ENCODE data around the gene SNX15.
"Not testable (repeated sequence)": the region's sequence is repeated elsewhere in the genome, so short reads cannot be mapped to it uniquely, and the experiment has no call there.

The SNX15 gene, protein sequence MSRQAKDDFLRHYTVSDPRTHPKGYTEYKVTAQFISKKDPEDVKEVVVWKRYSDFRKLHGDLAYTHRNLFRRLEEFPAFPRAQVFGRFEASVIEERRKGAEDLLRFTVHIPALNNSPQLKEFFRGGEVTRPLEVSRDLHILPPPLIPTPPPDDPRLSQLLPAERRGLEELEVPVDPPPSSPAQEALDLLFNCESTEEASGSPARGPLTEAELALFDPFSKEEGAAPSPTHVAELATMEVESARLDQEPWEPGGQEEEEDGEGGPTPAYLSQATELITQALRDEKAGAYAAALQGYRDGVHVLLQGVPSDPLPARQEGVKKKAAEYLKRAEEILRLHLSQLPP

DNA sequence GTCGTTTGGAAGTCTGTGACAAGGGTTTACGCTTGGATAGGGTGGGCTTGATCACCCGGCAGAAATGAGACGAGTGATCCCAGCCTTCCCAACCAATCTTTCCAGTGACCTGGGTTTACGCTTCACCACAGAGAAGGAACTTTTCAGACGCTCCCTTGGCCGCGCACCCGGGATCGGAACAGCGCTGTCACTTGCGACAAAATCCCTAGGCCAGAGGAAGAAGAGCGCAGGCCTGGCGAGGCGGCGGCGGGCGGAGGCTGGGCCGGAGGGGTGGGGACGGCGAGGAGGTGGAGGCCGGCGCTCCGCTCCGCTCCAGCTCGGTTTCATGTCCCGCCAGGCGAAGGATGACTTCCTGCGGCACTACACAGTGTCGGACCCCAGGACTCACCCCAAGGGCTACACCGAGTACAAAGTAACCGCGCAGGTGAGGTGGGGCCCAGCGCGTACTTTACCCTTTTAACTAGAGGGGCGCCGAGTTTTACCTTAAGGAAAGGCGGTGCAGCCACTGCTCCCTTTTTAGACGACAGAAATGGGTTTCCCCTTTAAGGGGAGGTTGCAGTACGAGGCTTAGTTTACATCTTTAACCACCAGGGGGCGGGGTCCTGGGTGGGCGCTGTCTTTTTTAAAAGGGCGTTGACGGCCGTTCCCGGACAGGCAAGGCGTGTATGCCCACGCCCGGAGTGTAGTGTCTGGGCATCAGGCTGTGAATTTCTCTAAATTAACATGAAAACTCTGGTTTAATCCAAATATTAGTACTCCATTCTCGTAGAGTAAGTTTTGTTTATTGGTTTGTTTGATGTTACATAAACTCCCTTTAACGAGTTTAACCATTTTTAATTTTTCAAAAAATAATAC is at the start of gene SNX15:
TSS of gene SNX15 (plus strand) at position 227 of the 855 bp plus-strand sequence. CDS start at position 326, 99 bp downstream.
- DNase-seq (ENCODE audit: low read depth in 3 of 3, low spot score in 1 of 3) = peak; percentile 68 to 82 (median 78)

DNA sequence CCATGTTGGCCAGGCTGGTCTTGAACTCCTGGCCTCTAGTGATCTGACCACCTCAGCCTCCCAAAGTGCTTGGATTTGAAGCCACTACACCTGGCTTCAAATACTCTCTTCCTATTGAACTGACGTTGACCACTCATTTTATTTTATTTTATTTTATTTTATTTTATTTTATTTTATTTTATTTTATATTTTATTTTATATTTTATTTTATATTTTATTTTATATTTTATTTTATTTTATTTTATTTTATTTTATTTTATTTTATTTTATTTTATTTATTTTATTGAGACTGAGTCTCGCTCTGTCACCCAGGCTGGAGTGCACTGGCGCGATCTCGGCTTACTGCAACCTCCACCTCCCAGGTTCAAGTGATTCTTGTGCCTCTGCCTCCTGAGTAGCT is 43.9 kb upstream of the SNX15 start:
- DNase-seq (ENCODE audit: low read depth in 3 of 3, low spot score in 1 of 3) = not testable (repeated sequence)

DNA sequence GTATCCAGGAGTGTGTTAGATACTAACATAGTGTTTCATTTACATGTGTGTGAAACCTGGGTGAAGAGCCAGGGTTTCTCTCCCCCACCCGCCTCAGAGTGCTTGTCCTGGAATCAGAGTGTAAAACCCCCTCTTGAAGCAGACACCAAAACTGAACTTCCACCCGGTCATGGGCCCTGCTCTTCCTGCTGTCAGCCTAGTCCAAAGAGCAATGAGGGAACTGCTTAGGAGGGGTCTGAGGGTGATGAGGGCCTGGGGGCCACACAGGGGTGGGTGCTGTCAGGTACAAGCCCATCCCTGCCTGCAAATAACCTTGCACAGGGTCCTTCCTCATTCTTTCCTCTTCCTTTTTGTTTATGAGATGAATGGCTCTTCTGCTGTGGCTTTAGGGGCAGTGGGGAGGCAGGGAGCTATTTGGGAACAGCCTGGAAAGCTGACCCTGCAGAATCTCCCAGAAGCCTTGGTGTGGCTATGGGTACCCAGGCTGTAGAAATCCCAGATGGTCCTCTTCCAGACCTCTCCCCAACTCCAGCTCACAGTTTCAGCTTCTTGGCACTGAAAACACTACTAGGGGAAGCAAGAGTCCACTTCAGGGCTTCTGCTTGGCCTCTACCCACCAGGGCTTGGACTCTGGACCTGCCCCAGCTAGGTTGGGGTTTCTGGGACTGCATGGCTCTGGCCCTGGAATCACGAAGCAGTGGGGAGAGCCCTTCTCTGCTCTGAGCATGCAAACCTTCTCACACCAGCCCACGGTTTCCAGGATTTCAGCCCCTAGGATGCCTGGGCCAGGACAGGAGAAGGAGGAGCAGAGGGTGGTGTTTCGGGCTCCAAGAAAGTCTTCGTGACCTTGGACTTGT is 39.0 kb upstream of the SNX15 start:
- DNase-seq (ENCODE audit: low read depth in 3 of 3, low spot score in 1 of 3) = no peak

DNA sequence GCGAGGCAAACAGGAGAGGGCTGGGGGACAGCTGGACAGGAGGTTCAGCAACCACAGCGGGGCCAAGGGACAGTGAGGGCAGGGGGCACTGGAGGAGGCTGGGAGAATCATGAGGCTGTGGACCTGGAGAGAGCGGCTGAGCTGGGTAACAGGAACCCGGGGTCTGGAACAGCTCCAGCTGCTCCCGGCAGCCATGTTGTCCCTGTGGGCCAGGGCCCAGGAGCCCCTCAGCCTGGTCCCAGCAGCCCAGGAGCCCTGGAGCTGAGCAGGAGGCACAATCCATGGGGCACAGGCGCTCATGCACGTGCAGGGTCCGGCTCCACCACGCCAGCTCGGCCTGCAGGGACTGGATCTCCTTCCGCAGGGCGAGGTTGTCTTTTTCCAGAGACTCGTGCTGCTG is 37.8 kb upstream of the SNX15 start:
- no peak for DNase-seq (ENCODE audit: low read depth in 3 of 3, low spot score in 1 of 3)

DNA sequence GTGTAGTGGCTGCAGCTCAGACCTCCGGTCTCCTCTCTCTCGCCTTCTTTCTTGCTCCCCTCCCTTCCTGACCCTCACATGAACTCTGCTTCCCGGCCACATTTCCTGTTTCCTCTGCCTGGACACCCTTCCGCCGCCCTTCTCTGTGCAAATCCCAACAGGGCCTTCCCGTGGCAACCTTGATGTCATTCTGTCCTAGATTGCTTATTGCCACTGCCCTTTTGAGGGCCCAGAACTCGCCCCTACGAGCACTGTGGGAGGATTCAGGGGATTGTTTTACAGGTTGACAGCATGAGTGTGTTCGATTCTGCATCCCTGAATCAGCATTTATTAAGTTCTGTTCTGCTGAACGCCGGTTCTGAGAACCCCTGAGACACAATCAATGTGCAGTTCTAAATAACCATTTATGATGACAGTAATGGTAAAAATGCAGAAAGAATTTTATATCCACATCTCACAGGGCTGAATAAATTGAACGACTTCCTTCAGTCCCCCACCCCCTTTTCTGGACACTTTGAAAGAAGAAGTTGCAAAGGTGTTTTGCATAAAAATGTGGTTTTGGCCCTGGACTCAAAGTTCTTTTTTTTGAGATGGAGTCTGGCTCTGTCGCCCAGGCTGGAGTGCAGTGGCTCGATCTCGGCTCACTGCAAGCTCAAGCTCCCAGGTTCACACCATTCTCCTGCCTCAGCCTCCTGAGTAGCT is 36.9 kb upstream of the SNX15 start:
- DNase-seq (ENCODE audit: low read depth in 3 of 3, low spot score in 1 of 3) = no peak

DNA sequence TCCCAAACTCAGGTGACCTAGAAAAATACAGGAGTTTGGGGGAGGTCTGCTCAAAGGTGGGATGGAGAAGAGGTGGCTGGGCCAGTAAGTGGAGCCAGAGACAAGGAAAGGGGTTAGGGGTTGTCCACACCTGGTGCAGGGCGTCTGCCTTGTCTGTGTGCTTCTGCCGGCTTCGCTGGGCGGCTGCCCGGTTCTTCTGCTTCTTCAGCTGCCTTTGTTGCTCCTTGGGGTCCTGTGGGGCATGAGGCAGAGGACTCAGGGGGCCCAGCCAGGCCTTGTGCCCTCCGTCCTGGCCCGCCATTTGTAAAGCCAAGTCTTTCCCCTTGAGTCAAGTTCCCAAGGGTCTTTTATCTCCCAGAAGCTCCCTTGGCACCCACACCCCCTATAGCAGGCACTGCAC is 32.9 kb upstream of the SNX15 start:
- DNase-seq (ENCODE audit: low read depth in 3 of 3, low spot score in 1 of 3) = no peak

DNA sequence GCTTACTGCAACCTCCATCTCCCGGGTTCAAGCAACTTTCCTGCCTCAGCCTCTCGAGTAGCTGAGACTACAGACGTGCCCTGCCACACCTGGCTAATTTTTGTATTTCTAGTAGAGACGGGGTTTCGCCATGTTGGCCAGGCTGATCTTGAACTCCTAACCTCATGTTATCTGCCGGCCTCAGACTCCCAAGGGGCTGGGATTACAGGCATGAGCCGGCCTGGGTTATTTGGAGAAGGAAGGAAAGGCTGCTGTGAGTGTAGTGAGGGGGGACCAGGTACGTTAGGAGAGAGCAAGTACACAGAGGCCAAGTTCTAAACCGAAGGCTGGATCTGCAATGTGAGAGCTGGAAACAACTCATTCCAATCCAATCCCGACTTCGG is 30.9 kb upstream of the SNX15 start:
- DNase-seq (ENCODE audit: low read depth in 3 of 3, low spot score in 1 of 3) = no peak

DNA sequence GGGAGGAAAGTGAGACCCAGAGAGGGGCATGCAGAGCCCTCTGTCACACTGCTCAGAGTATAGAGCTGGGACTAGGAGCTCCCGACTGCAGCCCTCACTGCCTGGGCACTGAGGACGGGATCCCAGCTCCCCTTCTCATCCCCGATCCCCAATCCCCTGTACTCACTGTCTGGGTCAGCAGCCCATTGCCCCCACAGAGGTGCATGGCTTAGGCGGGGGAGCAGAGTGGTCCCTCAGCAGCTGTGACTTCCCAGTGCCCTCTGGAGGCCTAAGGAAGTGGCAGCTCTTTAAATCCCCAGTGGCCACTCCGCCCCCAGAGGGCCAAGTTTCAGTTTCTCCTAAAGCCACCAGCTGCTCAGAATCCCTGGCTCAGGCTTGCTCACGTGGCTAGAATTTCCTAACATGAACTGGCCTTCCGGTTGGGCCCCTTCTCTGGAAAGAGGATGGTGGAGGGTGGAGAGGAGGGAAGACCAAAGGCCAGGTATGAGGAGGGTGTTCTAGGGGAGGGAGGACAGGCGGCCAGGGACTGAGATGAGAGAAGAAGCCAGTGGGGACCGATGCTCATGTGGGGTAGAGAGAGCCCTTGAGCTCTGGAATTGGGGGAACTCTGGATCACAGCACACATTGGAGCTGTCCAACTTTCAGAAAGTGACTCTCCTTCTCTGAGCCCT is 30.4 kb upstream of the SNX15 start, which contains the start of gene BATF2:
TSS of gene BATF2 (minus strand) at position 262 of the 671 bp plus-strand sequence. CDS start at position 205, 57 bp downstream.
- DNase-seq (ENCODE audit: low read depth in 3 of 3, low spot score in 1 of 3) = no peak

DNA sequence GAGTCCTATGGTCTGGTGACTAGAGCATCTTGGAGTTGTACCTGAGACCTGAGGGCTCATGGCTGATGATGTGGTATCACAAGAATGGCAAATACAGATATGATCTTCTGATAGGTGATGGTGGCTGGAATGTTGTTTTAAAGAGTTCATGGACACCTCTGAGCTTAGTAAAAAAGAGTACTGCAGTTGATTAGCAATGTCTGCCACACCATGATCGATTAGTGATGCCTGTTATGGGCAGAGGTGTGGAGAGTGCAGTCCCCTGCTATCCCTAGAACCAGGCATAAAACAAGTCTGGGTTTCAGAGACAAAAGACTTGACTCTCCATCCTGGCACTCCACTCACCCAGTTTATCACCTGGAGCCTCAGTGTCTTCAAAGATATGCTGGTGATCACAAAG is 29.1 kb upstream of the SNX15 start:
- no peak for DNase-seq (ENCODE audit: low read depth in 3 of 3, low spot score in 1 of 3)

DNA sequence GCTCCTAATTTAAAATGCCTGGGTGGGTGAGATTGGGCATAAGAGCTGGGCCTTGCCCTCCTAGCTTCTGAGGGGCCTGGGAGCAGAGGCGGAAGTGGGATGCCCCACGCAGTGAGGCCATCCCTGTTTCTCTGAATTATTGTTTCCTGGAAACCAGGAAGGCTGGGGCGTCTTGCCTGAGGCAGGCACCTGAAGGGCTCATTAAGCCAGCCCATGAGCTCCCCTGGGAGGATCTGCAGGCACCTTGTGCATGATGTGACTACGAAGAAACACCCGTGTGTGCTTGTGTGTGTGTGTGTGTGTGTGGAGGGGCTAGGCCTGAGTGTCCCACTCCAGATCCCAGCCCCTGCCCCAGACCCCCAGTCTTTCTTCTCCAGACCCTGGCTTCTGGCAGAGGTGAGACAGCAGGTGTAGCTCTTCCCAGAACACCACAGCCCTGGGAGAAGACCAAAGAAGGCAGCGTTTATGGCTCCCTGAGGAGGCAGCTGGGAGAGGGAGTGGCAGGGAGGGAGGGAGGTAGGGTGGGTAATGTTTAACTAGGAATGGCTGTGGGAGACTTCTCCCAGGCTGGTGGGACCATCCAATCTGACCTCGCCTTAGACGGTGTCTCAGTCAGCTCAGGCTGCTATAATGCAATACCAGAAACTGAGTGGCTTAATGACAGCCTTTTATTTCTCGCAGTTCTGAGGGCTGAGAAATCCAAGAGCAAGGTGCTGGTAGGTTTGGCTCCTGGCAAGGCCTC is 28.4 kb upstream of the SNX15 start:
- no peak for DNase-seq (ENCODE audit: low read depth in 3 of 3, low spot score in 1 of 3)

DNA sequence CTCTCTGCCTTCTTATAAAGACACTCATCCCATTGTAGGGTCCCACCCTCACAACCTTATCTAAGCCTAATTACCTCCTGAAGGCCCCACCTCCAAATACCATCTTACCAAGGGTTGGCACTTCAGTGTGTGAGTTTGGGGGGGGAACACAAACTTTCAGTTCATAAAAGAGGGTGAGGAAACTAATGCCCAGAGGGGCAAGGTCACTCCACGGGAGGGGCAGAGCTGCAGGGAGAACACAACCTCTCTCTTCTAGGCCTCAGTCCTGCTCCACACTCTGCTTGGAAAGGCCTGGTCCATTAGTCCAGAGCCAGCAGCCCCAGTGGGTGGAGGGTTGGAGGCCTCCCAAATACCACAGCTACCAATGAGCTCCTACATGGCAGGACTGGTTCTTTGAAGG is 27.8 kb upstream of the SNX15 start:
- DNase-seq (ENCODE audit: low read depth in 3 of 3, low spot score in 1 of 3) = no peak

DNA sequence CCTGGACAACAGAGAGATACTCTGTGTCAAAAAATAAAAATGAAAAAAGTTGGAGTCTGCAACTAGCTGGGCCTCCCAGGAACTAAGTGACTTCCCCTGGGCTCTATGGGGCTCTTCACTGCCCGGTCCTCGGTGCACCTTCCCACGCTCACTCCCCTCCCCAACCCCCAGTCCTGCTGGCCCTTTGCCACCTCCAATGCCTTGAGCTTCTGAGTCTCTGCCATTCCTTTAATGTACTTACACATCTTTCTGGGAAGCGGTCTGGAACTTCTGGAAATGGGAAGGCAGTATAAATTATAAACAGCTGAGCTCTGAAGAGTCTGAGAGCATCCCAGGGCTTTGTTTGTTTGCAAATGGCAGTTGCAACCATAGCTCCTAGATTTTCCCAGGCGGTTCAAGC is 24.5 kb upstream of the SNX15 start:
- DNase-seq (ENCODE audit: low read depth in 3 of 3, low spot score in 1 of 3) = no peak

DNA sequence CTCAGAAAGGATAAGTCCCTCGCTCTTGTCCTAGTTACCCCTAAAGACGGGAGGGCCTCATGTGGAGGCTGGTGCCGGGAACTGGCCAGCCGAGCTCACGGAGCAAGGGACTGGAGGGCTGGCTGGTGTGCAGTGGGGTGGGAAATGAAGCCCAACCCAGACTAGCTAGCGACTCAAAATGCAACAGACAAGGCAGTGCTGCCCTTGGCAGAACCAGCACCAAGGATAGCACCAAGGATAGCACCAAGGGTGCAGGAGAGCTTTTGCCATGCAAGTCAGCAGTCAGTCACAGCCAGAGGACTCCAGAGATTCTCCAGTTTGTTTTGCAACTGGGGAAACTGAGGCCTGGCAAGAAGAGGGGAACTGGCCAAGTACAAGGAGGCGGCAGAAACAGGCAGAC is 24.0 kb upstream of the SNX15 start:
- DNase-seq (ENCODE audit: low read depth in 3 of 3, low spot score in 1 of 3) = no peak

DNA sequence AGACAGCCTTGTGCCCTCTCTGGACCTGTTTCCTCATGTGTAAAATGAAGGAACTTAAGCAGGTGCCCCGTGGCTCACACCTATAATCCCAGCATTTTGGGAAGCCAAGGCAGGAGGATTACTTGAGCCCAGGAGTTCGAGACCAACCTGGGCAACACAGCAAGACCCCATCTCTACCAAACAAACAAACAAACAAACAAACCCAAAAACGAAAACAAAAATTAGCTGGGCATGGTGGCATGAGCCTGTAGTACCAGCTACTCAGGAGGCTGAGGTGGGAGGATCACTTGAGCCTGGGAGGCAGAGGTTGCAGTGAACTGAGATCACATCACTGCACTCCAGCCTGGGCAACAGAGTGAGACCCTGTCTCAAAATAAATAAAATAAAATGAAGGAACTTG is 23.3 kb upstream of the SNX15 start:
- not testable (repeated sequence) for DNase-seq (ENCODE audit: low read depth in 3 of 3, low spot score in 1 of 3)

DNA sequence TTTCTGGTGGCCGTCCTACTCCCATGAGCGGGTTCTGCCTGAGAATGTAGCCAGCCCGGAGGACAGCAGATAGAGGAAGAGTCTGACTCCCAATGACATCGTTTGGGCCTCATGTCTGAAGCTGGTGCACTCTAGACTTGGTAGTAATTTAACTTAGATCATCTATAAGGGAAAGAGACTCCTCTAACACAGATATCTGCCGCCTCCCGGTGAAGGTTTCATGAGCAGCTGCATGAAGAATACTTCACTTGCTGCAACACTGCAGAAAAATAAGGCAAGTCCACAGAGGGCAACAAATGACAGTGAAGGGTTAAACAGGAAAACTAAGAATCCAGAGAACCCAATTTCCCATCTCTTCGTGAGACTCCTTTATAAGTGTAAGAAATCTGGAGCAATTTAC is 19.2 kb upstream of the SNX15 start:
- DNase-seq (ENCODE audit: low read depth in 3 of 3, low spot score in 1 of 3) = no peak

DNA sequence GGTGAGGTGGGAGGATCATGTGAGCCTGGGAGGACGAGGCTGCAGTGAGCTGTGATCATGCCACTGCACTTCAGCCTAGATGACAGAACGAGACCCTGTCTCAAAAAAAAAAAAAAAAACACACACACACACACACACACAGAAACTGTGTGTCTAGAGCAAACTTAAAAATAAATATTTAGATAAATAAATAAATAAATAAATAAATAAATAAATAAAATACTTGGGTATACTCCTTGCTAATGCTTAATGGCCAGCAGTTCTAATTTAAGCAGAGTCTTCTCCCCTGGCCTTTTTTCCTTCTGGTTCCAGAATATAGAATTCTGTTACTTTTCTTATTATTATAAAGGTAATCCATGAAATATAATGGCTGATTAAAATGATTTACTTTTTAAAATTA is 18.4 kb upstream of the SNX15 start:
- DNase-seq (ENCODE audit: low read depth in 3 of 3, low spot score in 1 of 3) = no peak

DNA sequence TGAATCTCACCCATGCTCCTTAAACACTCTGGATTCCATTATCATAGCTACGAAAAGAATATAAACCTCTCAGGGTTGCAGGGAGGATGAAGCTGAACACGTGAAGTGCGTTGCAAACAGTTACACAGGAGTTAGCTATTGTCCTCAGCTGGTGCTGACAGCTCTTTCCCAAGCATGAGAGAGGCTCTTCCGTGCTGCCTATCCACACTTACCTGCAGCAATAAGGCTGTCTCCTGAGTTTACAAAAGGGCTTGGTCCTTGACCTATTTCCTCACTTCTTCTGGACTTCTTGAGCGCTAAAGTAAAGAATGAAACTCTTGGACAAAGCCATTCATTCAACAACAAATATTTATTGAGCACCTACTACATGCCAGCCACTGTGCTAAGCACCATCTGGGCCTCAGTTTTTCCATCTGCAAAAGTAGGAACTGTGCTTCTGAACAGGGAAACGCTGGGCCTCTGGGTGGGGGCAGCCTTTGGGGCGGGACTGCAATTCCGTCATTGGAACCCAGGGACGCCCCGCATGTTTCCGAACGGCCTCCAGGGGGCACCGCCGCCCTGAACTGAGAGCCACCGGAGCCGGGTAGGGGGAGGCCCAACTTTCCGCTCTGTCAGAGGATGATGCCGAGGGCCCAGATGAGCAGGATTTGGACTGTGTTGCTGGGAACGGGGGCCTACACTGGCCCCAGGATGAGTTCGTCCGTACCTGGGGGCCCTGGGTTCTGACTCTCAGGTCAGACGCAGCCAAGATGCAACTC is 13.9 kb upstream of the SNX15 start:
- DNase-seq (ENCODE audit: low read depth in 3 of 3, low spot score in 1 of 3) = peak; percentile 76 to 82 (median 79)

DNA sequence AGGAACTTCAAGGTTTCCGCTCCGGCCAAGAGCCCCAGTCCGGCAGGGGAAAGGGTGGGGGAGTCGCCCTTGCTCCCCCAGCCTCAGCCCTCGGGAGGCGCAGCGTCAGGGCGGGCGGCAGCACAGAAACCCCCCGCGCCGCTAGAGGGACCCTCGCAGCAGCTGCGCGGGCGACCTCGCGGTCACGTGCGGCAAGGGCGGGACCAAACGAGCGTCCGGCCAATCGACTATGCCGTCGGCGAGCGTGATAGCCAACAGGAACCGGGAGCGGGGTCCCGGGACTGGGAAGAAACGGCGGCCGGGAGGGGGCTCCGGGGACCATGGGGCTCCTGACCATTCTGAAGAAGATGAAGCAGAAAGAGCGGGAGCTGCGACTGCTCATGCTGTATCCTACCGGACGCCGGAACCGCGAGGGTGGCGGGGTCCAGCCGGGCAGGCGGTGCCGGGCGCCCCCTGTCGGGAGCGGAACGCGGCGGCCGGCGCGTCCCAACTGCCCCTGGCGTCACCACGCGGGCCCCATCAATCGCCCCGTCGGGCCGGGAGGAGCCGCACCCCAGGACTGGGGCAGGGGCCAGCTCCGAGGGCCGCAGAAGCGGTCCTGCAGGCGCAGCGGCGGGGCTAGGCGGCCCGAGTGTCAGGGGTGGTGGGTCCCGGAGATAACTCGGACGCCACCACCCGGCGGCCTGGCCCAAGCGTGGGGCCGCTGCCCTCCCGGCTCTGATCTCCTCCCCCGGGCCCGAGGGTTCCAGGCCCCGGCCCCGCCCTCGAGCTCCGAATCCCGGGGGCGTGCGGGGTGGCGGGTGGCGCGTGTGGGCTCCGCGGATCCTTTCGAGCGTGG is 13.1 kb upstream of the SNX15 start, which contains the start of gene ARL2:
TSS of gene ARL2 (plus strand) at position 273 of the 838 bp plus-strand sequence. CDS start at position 321, 48 bp downstream.
- peak; percentile 61 to 75 (median 70) for DNase-seq (ENCODE audit: low read depth in 3 of 3, low spot score in 1 of 3)

Data from stimulated activated CD4-positive, alpha-beta T cell treated with anti-CD3 and anti-CD28 coated beads, TNF-alpha, amount 100 ng/mL, for 1 hour (primary cell).